GM12878 (cell line): Measurements from ENCODE around the gene RBPJ. TPM values are rescaled to one million over a fixed set of nuclear protein-coding genes. Genes with fewer than 3 reads are reported as not detected.

Experiments
- ATAC-seq: fragments of 200-7000 bp; cut with Tn5 transposase; 3 replicates; pipeline ENCODE4 v1.9.1; 2020; ENCODE audit warnings: mild to moderate bottlenecking, moderate library complexity
- BruUV-seq: library from RNA; stranded (reverse); fragments of 400-500 nt; replicated peaks from 2 replicates; lab custom pipeline; 2021; lab: Mats Ljungman, UMichigan
- CTCF ChIA-PET: fragments of 300-600 bp; sonication (Branson Sonifier 250); formaldehyde crosslinking; extraction: SDS; loops from one replicate; lab custom pipeline; 2021; ENCODE audit warnings: inconsistent platforms; lab: Yijun Ruan, JAX
- POLR2A ChIA-PET: fragments of 350-600 bp; formaldehyde crosslinking; extraction: SDS; loops from one replicate; lab custom pipeline; 2021; ENCODE audit warnings: inconsistent platforms; lab: Charles Lee
- RAD21 ChIA-PET: fragments of 300-600 bp; sonication (Branson Sonifier 250); formaldehyde crosslinking; loops from one replicate; lab custom pipeline; 2023; ENCODE audit warnings: antibody characterized with exemption; ENCODE audit not compliant: unreplicated experiment; lab: Charles Lee
- SMC1A ChIA-PET: fragments of 300-600 bp; sonication (Branson Sonifier 250); formaldehyde crosslinking; loops from one replicate; lab custom pipeline; 2023; ENCODE audit not compliant: unreplicated experiment, uncharacterized antibody; lab: Charles Lee
- DNase-seq: peaks from one replicate; pipeline ENCODE4 v3.0.0-alpha.2; 2011; ENCODE audit warnings: low read depth, low spot score
- FAIRE-seq: peaks from 3 replicates; lab custom pipeline; 2011; peaks lifted over from hg19 to GRCh38; lab: Jason Lieb, UNC
- H2AFZ ChIP-seq: 2 replicates; pipeline ENCODE4 v1.6.0; 2011; ENCODE audit warnings: low read depth, low read length, control low read depth; ENCODE audit not compliant: control insufficient read depth
- H3K27ac ChIP-seq: 2 replicates; pipeline ENCODE4 v1.5.1; 2011; ENCODE audit warnings: control low read depth; ENCODE audit not compliant: control insufficient read depth, insufficient read depth
- H3K27me3 ChIP-seq, 2 experiments: replicated peaks in 1 of 2; 2 replicates each; pipeline versions ENCODE4 v1.6.0 to v1.6.1; 2011; ENCODE audit warnings: low read length in 1 of 2; ENCODE audit not compliant: control insufficient read depth in 2 of 2, insufficient read depth in 2 of 2
- H3K36me3 ChIP-seq, 2 experiments: 2 replicates each; pipeline ENCODE4 v1.5.1; 2011; ENCODE audit warnings: low read length in 1 of 2; ENCODE audit not compliant: control insufficient read depth in 2 of 2, insufficient read depth in 2 of 2
- H3K4me1 ChIP-seq: 2 replicates; pipeline ENCODE4 v1.6.1; 2011; ENCODE audit warnings: mild to moderate bottlenecking, low read length, moderate library complexity, mixed read lengths; ENCODE audit not compliant: control insufficient read depth, insufficient read depth
- H3K4me2 ChIP-seq: 2 replicates; pipeline ENCODE4 v1.6.0; 2011; ENCODE audit warnings: control low read depth; ENCODE audit not compliant: control insufficient read depth, insufficient read depth
- H3K4me3 ChIP-seq: fragments of 200-600 bp; sonication (generic); 2 replicates; pipeline ENCODE4 v1.5.1; 2016
- H3K79me2 ChIP-seq: 2 replicates; pipeline ENCODE4 v1.6.0; 2011; ENCODE audit warnings: low read length; ENCODE audit not compliant: control insufficient read depth, insufficient read depth
- H3K9ac ChIP-seq: 2 replicates; pipeline ENCODE4 v1.8.0; 2011; ENCODE audit warnings: low read length, control low read depth, mixed read lengths; ENCODE audit not compliant: control insufficient read depth, insufficient read depth
- H3K9me3 ChIP-seq: replicated peaks from 3 replicates; pipeline ENCODE4 v1.5.1; 2011; ENCODE audit warnings: mild to moderate bottlenecking, low read length; ENCODE audit not compliant: control insufficient read depth, insufficient read depth
- H4K20me1 ChIP-seq: 2 replicates; pipeline ENCODE4 v1.6.0; 2011; ENCODE audit not compliant: control insufficient read depth, insufficient read depth
- CREB1 ChIP-seq: IDR thresholded peaks from 2 replicates; pipeline ENCODE4 v1.6.1; 2012; ENCODE audit warnings: low read depth, mild to moderate bottlenecking, inconsistent platforms
- CREM ChIP-seq: IDR thresholded peaks from 2 replicates; pipeline ENCODE4 v1.6.1; 2014; ENCODE audit warnings: antibody characterized with exemption, low read depth
- EP300 ChIP-seq, 2 experiments: fragments of 150-350 bp in 1 of 2; IDR thresholded peaks; 2 replicates each; pipeline ENCODE4 v1.6.1; 2011 to 2012; ENCODE audit warnings: low read depth in 2 of 2, low read length in 2 of 2, borderline replicate concordance in 1 of 2, improper control_type of control experiment in 1 of 2, inconsistent platforms in 1 of 2; ENCODE audit not compliant: control insufficient read depth in 1 of 2
- KDM1A ChIP-seq: fragments of 200-600 bp; sonication (generic); IDR thresholded peaks from 2 replicates; pipeline ENCODE4 v1.6.1; 2016; ENCODE audit warnings: borderline replicate concordance
- NKRF ChIP-seq: fragments of 450-650 bp; conservative IDR thresholded peaks from 2 replicates; pipeline ENCODE4 v1.6.1; 2017; ENCODE audit warnings: mild to moderate bottlenecking, moderate library complexity
- RAD21 ChIP-seq: IDR thresholded peaks from 2 replicates; pipeline ENCODE4 v1.6.1; 2011; ENCODE audit warnings: mild to moderate bottlenecking, low read depth, low read length, moderate library complexity; ENCODE audit not compliant: insufficient read depth
- RUNX3 ChIP-seq: IDR thresholded peaks from 2 replicates; pipeline ENCODE4 v1.6.1; 2012; ENCODE audit warnings: low read length, inconsistent platforms
- TCF7 ChIP-seq: IDR thresholded peaks from 2 replicates; pipeline ENCODE4 v1.6.1; 2014; ENCODE audit warnings: antibody characterized with exemption, borderline replicate concordance
- USF2 ChIP-seq: IDR thresholded peaks from 2 replicates; pipeline ENCODE4 v1.6.1; 2011; ENCODE audit warnings: low read depth, low read length, improper control_type of control experiment, borderline replicate concordance
- ZNF384 ChIP-seq: IDR thresholded peaks from 2 replicates; pipeline ENCODE4 v1.6.1; 2012; ENCODE audit warnings: low read depth, mild to moderate bottlenecking, low read length, improper control_type of control experiment, borderline replicate concordance
- WGBS: methylation state at CpG from one replicate; pipeline ENCODE4 v1.1.6; 2016; ENCODE audit warnings: low lambda C conversion rate; ENCODE audit not compliant: insufficient replicate concordance, insufficient coverage; ENCODE audit errors: missing lambda C conversion rate; 5-methylcytosine and 5-hydroxymethylcytosine counted together
- in situ Hi-C: fragments of 300-500 bp; cut with MboI; formaldehyde crosslinking; loops from 9 replicates; pipeline ENCODE4 v1.14.3; 2018; ENCODE audit warnings: mixed read lengths
- intact Hi-C: fragments of 100-400 bp; cut with micrococcal nuclease; formaldehyde crosslinking; loops from one replicate; pipeline ENCODE4 v1.14.2; 2022; ENCODE audit not compliant: unreplicated experiment
- polyA plus RNA-seq, 11 experiments: library from polyadenylated mRNA; depleted of rRNA in 4 of 11; unstranded in 6 of 11; stranded (reverse) in 5 of 11; fragments of >200 nt; fragmentation: Nextera tagmentation in 4 of 11; fragmentation: Illumina TruSeq in 1 of 11; extraction: Ambion mirVana in 4 of 11; extraction: Trizol in 1 of 11; gene quantifications; 1 replicate in 1 of 11; 2 replicates in 10 of 11; pipeline versions ENCODE4 v1.2.1 to v1.2.3, GENCODE V29; 2011 to 2016; ENCODE audit warnings: inconsistent platforms in 2 of 11, missing spikeins in 2 of 11, low read depth in 1 of 11
- total RNA-seq, 4 experiments: library from RNA; depleted of rRNA in 3 of 4; stranded (reverse); fragments of >200 nt in 3 of 4; fragmentation: Illumina TruSeq in 1 of 4; extraction: Trizol in 1 of 4; gene quantifications; 2 replicates each; pipeline versions ENCODE4 v1.2.1 to v1.2.3, GENCODE V29; 2013 to 2021

RBPJ gene
- total and polyA plus RNA-seq, 10 of the 15 experiments (the other 5 are each of a cell fraction or from before 2014, with no cell fraction given) = 24.5 to 87.6 (median 41.6) TPM

- BruUV-seq = no TSS peak
- TF ChIP-seq CREB1 (no peak), RAD21 (no peak), RUNX3 (no peak), ZNF384 (no peak), NKRF (no peak), KDM1A (no peak), TCF7 (no peak), EP300 (IDR thresholded peaks at IDR 0.05; ENCODE audit: borderline replicate concordance in 1 of 2, control insufficient read depth in 1 of 2, low read depth in 2 of 2, low read length in 2 of 2) (no peak), USF2 (no peak), CREM (no peak)
- no peaks in the 10 kb centered on the region for H3K27me3 ChIP-seq
- in situ Hi-C loops = no loop called here
- H2AFZ ChIP-seq = no peak overlapping the region
- ChIA-PET CTCF (interaction anchor here (0.9 to 1.5 kb wide), 7 partner anchors 11 to 44 kb away, joined by 3 to 15 read pairs (median 3); no protein-coding TSS in a partner anchor), POLR2A (interaction anchor here (0.6 to 0.9 kb wide), 2 partner anchors 10 to 90 kb away, joined by 3 read pairs; no protein-coding TSS in a partner anchor), RAD21 (interaction anchor here (0.7 to 1.5 kb wide), 4 partner anchors 23 to 297 kb away, joined by 3 to 5 read pairs (median 4); no protein-coding TSS in a partner anchor), SMC1A (interaction anchor here (1.0 to 2.2 kb wide), 9 partner anchors 9 to 44 kb away, joined by 3 to 12 read pairs (median 4); no protein-coding TSS in a partner anchor)
- H3K27ac ChIP-seq = no peak overlapping the region
- 98% methylated on average over 3 of the region's 3 CpGs for WGBS
- H3K9ac ChIP-seq = no peak overlapping the region
- DNase-seq (no peak), FAIRE-seq (no peak), ATAC-seq (no peak)
- no peaks in the 10 kb centered on the region for H3K9me3 ChIP-seq
- peaks cover 13% of the 10 kb centered on the region for H3K4me1 ChIP-seq
- intact Hi-C loops = no loop called here
- H4K20me1 ChIP-seq = peaks cover 10% of the 10 kb centered on the region
- no peaks in the 10 kb centered on the region for H3K36me3 ChIP-seq
- no peak overlapping the region for H3K4me2 ChIP-seq
- H3K79me2 ChIP-seq = peaks cover 5% of the 10 kb centered on the region
- no peak overlapping the region for H3K4me3 ChIP-seq
These were observed 51.3 kb downstream of the RBPJ start for GRCh38 chr4:26372076-26372475.
